HL-60 (cell line): ENCODE data around the gene NRDC.

Experiments used
- DNase-seq, 2 experiments: peaks; one replicate each; pipeline ENCODE4 v3.0.0-alpha.2; 2010 to 2020; ENCODE audit warnings: low read depth in 1 of 2, low spot score in 1 of 2
- H3K27ac ChIP-seq: fragments of 250-450 bp; sonication (Bioruptor Pico); replicated peaks from 2 replicates; pipeline ENCODE4 v1.5.1; 2020; ENCODE audit warnings: mild to moderate bottlenecking, moderate library complexity
- H3K27me3 ChIP-seq: fragments of 250-450 bp; sonication (Bioruptor Pico); 2 replicates; pipeline ENCODE4 v1.5.1; 2021; ENCODE audit warnings: mild to moderate bottlenecking, moderate library complexity; ENCODE audit not compliant: insufficient read depth, poor library complexity, severe bottlenecking
- H3K4me3 ChIP-seq: replicated peaks from 2 replicates; pipeline ENCODE4 v1.5.1; 2011; ENCODE audit warnings: mild to moderate bottlenecking, control low read depth, low read length; ENCODE audit not compliant: insufficient read depth
- GABPA ChIP-seq: IDR thresholded peaks from 2 replicates; pipeline ENCODE4 v1.6.1; 2012; ENCODE audit warnings: low read depth
- POLR2AphosphoS5 ChIP-seq: IDR thresholded peaks from 2 replicates; pipeline ENCODE4 v1.6.1; 2012; ENCODE audit warnings: low read depth
- REST ChIP-seq: IDR thresholded peaks from 2 replicates; pipeline ENCODE4 v1.6.1; 2012; ENCODE audit warnings: low read depth; ENCODE audit not compliant: insufficient replicate concordance
- SPI1 ChIP-seq: IDR thresholded peaks from 2 replicates; pipeline ENCODE4 v1.6.1; 2012; ENCODE audit warnings: low read depth, mild to moderate bottlenecking, borderline replicate concordance
- TF ChIP-seq, protein P1 (sequence below): IDR thresholded peaks from one replicate; pipeline ENCODE4 v1.5.1; 2011; ENCODE audit warnings: low read length, control low read depth, inconsistent platforms; ENCODE audit not compliant: insufficient read depth

The NRDC gene

DNA sequence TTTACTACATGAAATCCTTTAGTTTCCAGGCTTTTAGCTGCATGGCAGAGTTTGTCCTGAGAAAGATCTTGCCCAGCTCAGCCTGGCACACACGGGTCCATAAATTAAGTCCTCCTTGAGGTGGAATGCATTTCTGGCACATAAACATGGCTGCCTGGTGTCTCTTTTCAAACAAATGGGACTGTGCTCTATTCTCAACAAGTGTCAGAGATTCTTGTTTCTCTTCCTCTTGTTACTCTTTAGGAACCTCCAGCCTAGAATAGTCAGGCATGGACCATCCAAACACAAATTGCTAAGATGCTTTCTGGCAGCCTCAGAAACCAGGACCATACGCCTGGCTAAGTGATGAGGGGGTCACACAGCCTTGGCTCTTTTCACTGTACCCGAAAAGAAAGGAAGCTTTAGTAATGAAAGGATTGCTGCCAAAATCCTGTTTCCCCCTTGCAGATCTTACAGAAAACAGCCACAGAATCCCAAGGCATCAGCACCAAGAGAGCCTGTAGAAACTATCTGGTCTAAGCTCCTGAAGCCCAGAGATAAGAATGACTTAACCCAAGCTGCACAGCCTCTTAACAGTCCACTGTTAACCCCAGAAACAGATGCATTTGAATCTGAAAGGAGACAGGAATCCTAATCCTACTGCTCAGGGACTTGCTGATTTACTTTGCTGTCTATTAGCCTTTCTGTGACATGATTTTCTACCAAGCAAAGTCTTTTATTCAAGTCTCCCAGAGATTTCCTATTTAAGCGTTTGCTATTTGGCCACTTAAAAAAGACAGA is 31.9 kb upstream of the NRDC start:
- H3K4me3 ChIP-seq: no peak overlapping the region
- no peak for TF ChIP-seq GABPA
- no peak for TF ChIP-seq REST
- TF ChIP-seq POLR2AphosphoS5: no peak
- no peak for TF ChIP-seq SPI1
- TF ChIP-seq, protein P1, sequence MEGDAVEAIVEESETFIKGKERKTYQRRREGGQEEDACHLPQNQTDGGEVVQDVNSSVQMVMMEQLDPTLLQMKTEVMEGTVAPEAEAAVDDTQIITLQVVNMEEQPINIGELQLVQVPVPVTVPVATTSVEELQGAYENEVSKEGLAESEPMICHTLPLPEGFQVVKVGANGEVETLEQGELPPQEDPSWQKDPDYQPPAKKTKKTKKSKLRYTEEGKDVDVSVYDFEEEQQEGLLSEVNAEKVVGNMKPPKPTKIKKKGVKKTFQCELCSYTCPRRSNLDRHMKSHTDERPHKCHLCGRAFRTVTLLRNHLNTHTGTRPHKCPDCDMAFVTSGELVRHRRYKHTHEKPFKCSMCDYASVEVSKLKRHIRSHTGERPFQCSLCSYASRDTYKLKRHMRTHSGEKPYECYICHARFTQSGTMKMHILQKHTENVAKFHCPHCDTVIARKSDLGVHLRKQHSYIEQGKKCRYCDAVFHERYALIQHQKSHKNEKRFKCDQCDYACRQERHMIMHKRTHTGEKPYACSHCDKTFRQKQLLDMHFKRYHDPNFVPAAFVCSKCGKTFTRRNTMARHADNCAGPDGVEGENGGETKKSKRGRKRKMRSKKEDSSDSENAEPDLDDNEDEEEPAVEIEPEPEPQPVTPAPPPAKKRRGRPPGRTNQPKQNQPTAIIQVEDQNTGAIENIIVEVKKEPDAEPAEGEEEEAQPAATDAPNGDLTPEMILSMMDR: no peak
- H3K27ac ChIP-seq: no peak overlapping the region
- DNase-seq: no peak
- peaks cover 2% of the 10 kb centered on the region for H3K27me3 ChIP-seq

- no peak overlapping the region for H3K4me3 ChIP-seq
- no peak for DNase-seq
- no peaks in the 10 kb centered on the region for H3K27me3 ChIP-seq
- H3K27ac ChIP-seq: no peak overlapping the region
- TF ChIP-seq REST (no peak), POLR2AphosphoS5 (no peak), SPI1 (no peak), GABPA (no peak)
- TF ChIP-seq, protein P1: no peak
Observed at GRCh38 chr1:51908499-51908898, 30.0 kb upstream of the NRDC start.

DNA sequence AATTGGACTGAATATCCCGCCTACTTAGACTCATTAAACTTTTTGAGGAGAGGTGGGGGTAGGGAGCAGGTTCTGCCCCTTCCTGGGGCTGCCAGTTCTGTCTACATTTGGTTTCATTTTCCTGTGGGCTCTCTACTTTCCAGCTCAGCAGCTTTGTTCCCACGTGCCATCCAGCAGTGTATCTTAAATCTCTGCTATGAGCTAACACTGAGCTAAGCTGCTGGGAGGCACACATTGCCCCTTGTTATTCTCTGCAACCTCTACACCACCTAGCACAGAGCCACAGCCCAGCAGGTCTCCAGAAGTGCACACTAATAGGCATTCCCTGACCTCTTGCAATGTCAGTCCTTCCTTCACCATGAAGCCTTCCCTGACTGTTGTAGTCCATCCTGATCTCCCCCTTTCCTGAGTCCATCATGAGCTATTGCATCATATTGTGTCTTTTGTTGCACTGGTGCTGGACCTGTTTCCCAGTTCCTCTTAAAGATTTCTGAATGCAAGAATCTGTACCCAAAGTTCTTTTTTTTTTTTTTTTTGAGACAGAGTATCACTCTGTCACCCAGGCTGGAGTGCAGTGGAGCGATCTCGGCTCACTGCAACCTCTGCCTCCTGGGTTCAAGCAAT is 28.7 kb upstream of the NRDC start:
- H3K27me3 ChIP-seq: no peaks in the 10 kb centered on the region
- TF ChIP-seq, protein P1: no peak
- TF ChIP-seq SPI1 (no peak), POLR2AphosphoS5 (no peak), GABPA (no peak), REST (no peak)
- no peak overlapping the region for H3K27ac ChIP-seq
- no peak overlapping the region for H3K4me3 ChIP-seq
- no peak for DNase-seq
